Activated T-cell treated with anti-CD3 and anti-CD28 coated beads for 24 hours (primary cell): Measurements from ENCODE around the gene DLG5.
"Not testable (repeated sequence)": the region's sequence is repeated elsewhere in the genome, so short reads cannot be mapped to it uniquely, and the experiment has no call there.

Experiments
- DNase-seq: peaks from one replicate; pipeline ENCODE4 v3.0.0-alpha.2; 2020; ENCODE audit warnings: low read depth

Gene DLG5

GRCh38 chr10:77794256-77795142, 132.1 kb downstream of the DLG5 start:
- DNase-seq = no peak

DNA sequence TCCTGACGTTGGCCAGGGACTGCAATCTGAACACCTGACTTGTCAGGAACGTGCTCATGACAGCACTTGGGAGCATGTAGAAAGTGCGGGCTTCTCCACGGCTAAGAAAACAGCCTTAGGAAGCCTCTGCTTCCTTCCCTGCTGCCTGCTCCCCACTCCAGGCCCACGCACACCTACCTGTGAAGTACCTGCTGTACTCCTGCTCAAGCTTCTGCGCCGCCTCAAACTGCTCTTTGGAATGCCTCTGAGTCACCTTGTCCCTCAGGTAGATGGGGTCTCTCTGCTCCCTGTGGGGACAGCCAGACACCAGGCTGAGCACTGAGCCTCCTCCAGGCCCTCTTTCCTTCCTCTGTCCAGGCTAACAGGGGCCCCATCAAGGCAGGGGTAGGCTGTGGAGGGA, 132.7 kb downstream of the DLG5 start:
- no peak for DNase-seq

DNA sequence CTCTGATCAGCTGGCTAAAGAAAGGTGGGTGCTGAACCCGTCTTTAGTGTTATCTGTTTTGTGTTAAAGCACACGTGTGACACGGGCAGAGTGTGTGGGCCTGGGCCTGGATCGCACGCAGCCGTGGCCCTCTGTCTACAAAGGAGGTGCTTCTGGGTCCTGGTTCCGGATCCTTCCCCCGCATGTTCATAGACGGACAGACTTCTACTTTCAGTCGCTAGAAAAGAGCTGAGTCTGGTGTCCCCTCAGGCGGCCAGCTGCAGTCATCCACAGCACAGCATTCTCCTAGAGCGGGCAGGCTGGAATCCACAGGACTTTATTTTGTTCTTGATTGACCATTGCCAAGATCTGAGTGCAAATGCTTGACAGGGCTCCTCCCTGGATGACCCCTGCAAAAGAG, 134.4 kb downstream of the DLG5 start:
- DNase-seq = no peak

GRCh38 chr10:77791506-77791905, 135.0 kb downstream of the DLG5 start:
- no peak for DNase-seq

- no peak for DNase-seq
Measured at GRCh38 chr10:77789861-77790260, 136.7 kb downstream of the DLG5 start.

GRCh38 chr10:77789016-77789415, 137.5 kb downstream of the DLG5 start:
- no peak for DNase-seq

DNA sequence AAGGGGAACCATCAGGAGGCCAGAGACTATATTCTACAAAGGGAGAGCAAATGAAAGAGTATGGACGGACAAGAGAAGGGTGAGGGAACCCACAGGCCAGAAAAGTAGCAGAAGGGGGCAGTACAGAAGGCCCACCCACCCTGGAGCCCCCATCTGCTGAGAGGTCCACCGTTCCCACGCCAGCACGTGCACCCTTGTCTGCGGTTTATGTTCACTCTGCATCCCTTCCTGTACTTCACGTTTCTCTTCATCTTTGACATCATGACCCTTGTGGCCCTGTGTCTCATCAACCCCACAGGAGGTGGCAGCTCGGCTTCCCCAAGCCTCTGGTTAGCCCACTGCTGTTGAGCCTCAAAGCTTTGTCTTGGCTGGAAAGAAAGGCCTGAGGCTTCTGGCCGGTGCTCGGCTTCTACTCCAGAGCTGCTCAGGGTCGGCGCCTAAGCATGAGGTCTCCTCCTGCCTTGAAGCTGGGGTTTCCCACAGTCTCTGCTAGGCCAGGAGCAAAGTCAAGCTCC, 138.0 kb downstream of the DLG5 start:
- DNase-seq = no peak

- no peak for DNase-seq
Measured at GRCh38 chr10:77787440-77787839, 139.1 kb downstream of the DLG5 start.

DNA sequence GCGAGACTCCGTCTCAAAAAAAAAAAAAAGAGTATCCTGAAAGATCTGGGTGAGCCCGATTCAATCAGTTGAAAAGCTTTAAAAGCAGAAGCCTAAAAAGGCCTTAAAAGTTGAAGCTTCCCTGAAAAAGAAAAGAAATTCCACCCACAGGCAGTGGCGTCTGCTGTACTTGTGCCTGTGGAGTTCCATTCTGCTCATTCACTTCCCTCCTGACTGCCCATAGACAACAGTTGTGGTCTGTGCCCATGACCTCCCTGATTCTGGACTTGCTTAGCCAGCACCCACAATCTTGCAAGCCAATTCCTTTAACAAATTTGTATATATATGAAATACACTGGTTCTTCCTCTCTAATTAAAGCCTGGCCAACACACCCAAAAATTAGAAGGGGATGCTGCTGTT, 141.7 kb downstream of the DLG5 start:
- no peak for DNase-seq

GRCh38 chr10:77782328-77783061, 144.1 kb downstream of the DLG5 start:
- DNase-seq = no peak

- DNase-seq = no peak
Measured at GRCh38 chr10:77781451-77782327, 144.9 kb downstream of the DLG5 start.

DNA sequence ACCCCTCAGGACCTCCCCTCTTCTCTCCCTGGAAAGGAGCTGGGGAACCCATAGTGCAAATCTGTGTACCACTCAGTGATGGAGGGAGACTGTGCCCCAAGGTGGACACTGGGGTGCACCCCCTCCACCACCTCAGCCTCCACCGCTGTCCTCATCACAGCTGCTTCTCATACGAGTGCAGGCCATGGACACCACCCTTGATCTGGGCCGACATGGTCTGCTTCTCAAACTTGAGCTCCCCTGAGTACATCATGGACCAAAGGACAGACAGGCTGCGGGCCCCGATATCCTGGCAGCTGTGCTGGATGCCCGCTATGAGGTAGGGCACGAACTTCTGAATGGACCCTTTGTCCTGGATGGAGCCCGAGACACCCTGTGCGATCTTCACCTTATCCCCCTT, 146.4 kb downstream of the DLG5 start:
- no peak for DNase-seq

GRCh38 chr10:77776487-77776886, 150.1 kb downstream of the DLG5 start:
- no peak for DNase-seq

GRCh38 chr10:77774940-77775391, 151.6 kb downstream of the DLG5 start:
- no peak for DNase-seq

DNA sequence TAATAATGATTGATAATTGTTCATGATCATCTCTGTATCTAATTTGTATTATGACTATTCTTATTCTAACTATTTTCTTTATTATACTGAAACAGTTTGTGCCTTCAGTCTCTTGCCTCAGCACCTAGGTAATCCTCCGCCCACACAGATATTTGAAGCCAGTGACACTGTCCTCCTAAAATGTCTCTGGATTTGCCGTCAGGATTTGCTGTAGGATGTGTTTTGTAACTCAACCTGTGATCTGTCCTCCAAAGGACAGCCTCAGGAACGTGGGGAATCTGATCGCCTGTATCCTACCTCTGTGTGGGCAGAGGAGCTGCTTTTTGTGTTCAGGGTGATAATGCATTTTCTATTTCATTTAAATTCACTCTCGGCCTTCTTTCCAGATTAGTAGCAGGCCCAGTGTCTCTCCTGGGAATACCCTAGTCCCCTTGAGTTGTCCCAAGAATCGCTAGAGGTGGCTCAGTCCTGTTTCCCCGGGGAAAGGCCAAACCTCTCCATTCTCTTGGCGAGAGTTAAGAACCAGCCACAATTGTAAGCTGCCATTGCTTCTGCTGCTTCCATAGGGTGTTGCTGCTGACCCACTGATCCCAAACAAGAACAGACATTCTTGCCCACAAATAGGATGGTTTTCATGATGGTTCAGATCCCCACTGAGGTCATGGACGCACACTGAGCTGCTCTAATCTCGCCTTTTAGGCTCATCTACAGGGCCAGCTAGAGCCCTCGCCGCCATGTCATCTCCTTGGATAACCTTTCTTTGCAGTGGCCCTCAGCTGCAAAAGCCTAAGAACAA, 152.7 kb downstream of the DLG5 start:
- DNase-seq = no peak

- DNase-seq = not testable (repeated sequence)
Measured at GRCh38 chr10:77772852-77773600, 153.5 kb downstream of the DLG5 start.

DNA sequence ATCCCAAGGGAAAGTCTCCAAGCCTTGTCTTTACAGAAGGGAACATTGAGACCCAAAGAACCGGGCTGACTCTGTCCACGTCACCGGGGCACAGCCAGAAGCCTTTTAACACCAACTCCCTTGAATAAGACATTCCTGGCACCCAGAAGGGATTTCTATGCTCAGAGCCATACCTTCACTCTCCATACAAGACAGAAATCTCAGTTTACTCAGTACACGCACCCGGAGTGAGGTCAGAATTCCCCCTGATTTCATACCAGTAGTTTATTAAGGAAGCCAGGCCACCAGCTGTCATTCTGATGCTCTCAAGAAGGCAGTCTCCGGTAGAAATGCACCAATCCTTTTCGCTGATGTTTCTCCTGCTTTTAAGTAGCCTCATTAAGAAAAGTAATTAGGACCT, 154.7 kb downstream of the DLG5 start:
- no peak for DNase-seq

GRCh38 chr10:77771450-77771849, 155.1 kb downstream of the DLG5 start:
- DNase-seq = no peak

GRCh38 chr10:77770868-77771175, 155.7 kb downstream of the DLG5 start:
- DNase-seq = no peak

DNA sequence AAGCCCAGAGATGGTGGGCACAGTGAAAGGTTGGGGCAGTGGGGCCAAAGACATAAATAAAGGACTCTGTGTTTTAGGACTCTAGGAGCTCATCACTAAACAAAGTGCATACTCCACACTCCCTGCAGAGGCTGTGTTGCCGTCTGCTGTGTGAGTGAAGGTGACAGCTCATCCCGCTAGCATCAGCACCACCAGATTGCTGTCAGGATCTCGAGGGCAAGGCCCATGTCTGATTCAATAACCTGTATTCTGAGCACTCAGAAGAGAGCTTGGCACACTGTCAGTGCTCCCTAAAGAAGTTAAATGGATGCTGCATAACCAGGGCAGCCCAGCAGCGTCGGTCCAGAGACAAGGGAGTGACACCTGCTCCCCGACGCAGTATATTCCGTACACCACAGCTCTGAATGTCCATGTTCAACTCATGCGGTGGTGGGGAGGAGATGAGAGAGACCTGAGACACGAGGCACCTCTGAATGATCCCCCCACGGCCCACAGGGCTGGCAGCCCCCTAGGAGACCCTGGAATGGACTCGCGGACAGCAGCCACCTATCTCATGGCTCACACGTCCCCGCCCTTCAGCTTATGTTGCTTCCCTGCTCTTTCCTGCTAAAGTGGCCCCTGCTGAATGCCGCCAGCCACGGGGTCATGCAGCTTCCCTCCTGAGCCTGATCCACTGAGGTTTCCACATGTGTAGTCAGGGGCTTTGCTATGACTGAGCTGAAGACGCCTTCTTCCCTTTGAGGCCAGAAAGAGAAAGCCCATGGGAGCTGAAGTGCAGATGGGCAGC, 156.3 kb downstream of the DLG5 start:
- no peak for DNase-seq
